Measurements from ENCODE around the gene ASXL1.

GRCh38 chr20:32356622-32357374, 1.3 kb upstream of the ASXL1 start:
- no peak for TF ChIP-seq CREB5 (CRISPR knock-in tag; IDR thresholded peaks at IDR 0.05; ENCODE audit: low read depth)
- no peak for TF ChIP-seq CSDC2 (CRISPR knock-in tag; IDR thresholded peaks at IDR 0.05)
- TF ChIP-seq TOX (CRISPR knock-in tag; IDR thresholded peaks at IDR 0.05; ENCODE audit: borderline replicate concordance), result no peak
- no peak for TF ChIP-seq SNAI2 (CRISPR knock-in tag; IDR thresholded peaks at IDR 0.05)
